CD4-positive, alpha-beta T cell treated with Interferon gamma for 1 hour (primary cell): ENCODE data around the gene TRAK1.

ENCODE experiments used
- DNase-seq: peaks from one replicate; pipeline ENCODE4 v3.0.0-alpha.2; 2020

TRAK1 gene

DNA sequence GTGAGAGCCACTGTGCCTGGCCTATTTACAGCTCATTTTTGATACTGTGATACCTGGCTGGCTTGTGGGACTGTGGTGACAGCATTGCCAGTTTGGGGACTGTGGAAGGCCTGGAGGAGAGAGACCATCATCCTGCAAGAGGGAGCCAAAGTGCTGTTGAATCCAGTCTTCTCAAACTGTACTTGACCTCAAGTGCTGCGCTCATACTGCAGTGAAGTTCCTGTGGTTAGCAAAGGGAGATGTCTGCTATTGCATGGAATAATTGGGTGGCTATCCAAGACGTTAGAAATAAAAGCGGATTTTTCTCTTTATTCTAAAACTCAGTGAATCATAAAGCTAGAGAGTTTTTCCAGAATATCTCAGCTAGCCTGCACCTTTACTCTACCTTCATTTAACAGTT, 91.4 kb downstream of the TRAK1 start:
- no peak for DNase-seq

DNA sequence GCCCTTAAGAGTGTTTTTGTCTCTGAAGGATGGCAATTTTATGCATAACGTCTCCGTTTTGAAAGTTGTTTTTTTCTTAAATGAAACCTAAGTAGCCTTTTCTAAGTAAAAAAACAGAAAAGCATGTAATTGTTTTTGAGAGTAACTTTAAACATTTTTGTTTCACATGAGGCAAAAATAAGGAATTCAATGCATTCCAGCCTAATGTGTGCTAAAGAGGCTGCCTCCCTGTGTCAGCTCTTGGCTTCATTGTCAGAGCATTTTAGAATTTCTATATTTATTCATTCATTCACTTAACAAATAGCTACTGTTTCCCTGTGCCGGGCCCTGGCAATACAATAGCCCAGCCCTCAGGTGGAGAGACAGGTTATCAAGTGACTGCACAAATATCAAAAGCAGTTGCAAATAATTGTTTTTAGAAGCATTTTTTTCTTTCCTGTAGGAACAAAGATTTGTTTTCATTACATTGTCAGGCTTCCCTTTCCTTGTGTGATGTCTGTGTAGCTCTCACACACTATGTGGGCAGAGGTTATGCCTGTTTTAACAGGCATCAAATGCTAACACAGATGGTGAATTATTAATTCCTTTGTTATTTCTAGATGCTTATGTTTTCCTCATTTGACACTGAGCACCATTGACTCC, 93.0 kb downstream of the TRAK1 start:
- no peak for DNase-seq

DNA sequence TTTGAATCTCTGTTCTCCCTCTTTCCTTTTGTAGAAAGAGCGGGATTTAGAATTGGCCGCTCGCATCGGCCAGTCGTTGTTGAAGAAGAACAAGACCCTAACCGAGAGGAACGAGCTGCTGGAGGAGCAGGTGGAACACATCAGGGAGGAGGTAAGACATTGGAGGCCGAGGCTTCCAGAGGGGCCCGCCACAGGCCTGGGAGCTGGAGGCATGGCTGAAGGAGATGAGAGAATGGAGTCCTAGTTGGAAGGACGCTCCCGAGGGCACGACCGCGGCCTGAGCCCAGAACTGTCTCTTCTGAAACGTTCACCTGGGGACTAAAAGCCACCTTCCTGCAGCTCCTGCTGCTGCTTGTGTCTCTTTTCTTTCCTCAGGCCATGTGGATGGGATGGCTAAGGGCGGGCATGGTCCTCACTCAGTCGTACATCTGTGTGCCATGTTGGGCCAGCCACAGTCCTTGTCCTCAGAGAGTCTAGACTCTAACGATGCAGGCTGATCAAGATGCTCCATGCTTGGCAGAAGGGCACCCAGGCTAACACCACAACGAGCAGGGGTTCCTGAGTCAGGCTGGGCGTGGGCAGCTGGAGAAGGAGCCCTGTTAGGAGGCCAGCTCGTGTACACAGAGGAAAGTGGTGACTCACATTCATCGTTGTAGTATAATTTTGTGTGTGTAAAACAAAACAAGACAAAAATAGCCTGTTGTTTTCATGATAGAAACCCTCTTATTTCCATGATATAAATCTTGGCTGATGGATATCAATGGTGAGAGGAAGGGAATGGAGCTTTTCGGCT, 93.7 kb downstream of the TRAK1 start:
- DNase-seq = no peak

DNA sequence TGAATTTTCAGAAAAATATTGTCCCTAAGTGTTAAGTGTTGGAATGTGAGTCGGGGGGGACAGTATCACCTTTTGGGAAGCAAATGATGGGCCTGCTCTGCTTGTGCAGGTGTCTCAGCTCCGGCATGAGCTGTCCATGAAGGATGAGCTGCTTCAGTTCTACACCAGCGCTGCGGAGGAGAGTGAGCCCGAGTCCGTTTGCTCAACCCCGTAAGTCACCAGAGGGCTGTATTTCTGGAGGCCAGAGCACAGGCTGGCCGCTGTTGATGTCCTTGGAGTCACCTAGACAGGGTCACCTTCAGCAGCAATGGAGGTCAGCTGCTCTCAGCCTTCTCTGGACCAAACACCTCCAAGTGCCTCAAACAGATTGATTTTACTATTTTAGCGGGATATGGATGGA, 96.8 kb downstream of the TRAK1 start:
- DNase-seq = no peak

DNA sequence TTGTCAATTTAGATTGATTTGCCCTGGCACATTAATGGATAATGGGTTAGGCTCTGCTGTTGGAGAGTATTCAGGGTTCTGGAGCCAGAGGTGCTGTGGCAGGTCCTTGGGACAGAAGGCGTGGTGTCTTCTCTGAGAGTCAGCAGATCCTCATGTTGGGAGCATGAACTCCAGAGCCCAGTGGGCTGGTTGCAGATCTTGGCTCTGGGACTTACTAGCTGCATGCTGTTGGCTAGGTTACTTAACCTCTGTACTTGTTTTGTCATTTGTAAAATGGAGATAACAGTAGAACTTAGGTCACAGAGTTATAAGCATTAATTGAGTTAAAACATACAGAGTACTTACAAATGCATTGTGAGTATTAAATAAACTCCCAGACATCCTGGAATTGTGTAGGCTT, 97.2 kb downstream of the TRAK1 start:
- DNase-seq = no peak

DNA sequence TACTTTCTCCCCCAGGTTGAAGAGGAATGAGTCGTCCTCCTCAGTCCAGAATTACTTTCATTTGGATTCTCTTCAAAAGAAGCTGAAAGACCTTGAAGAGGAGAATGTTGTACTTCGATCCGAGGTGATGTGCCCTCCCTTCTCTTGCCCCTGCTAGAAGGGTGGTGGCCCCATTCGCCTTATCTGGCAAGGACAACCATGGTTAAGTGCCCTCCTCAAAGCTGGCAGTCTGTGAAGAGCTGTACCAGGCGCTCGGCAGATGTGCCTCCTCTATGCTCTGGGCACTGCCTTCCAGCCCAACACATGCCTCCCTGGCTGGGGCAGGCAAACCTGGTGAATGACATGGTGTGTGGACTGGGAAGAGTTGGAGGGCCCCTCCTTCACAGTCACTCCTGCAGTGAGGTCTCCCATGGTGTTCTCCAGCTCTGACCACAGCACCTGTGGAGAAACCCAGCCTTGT, 97.9 kb downstream of the TRAK1 start:
- no peak for DNase-seq

DNA sequence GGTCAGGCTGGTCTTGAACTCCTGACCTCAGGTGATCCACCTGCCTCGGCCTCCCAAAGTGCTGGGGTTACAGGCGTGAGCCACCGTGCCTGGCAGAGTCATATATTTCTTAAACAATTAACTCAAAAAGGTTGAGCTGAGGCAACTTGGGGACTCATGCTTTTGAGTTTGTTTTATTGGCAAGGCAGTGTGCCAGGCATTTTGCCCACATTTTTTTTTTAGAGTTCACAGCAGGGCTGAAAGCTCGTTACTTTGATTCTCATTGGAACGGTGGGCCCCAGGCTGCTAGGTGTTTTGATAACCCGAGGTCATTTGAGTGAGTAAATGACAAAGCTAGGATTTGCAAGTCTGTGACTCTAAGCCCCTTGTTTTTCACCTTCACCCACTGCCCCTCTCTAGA, 98.6 kb downstream of the TRAK1 start:
- no peak for DNase-seq

DNA sequence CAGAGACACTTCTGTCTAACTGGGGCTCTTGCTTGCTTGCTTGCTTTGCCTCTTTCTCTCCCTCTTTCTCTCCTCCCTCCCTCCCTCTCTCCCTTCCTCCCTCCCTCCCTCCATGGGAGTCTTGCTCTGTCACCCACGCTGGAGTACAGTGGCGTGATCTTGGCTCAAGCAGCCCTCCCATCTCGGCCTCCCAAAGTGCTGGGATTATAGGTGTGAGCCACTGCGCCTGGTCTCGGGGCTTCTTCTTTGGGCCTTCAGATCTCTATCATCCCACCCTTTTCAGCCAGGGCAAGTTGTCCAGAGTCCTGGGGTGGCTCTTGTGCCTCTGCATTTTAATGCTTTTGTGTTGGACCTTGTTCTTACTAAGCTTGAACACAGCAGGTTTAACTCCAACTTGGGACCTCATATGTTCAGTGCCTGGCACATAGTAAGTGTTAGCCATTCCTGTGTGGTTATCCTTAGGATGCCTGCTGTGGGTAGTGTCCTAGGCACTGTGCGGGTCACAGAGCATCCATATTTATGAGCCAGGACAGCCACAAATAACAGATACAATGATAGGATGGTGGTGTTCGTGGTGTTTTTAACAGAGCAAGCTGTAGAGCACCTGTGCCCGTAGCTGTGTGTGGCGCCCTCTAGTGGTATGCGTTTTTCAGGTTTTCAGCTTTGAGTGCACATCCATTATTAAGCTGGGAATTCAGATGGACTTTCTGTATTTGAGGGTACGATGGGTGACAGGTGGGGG, 99.7 kb downstream of the TRAK1 start:
- DNase-seq = peak; percentile 26

DNA sequence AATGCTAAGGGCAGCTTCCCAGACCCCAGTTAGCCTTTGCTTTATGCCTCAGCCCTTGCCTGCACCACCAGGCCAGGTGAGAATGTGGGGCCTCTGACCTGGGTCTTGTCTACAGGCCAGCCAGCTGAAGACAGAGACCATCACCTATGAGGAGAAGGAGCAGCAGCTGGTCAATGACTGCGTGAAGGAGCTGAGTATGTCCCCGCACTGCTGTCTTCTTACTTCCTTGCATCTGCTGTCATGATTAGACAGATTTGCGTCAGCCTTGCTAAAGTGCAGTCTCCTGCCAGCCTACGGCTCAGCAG, 100.2 kb downstream of the TRAK1 start:
- no peak for DNase-seq

DNA sequence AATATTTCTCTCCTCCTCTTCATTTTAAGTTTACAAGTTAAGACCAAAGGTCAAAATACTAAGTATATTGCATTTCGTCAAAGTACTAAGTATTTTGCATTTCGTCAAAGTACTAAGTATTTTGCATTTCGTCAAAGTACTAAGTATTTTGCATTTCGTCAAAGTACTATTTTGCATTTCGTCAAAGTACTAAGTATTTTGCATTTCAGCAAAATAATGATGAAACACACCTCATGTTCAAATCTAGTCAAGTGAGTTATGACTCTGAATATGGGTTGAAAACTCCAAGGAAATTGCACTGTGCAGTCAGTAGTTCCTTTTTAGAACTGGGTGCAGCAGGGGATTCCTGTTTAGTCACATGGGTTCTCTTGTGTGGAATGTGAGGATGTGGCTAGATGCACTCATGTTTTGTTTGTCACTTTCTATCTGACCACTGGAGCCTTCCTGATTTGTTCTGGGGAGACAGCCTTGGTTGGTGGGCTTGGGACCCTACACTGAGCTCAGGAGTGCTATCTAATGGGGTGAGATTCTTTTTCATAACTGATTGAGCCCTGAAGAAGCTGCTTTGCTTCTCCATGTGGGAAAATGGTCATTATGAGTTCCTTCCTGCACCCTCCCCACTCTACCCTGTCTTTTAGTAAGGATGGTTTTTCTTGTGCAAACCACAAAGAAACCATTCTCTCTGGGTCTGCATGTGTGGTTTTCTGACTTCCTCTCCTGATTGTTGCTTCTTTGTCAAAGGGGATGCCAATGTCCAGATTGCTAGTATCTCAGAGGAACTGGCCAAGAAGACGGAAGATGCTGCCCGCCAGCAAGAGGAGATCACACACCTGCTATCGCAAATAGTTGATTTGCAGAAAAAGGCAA, 101.4 kb downstream of the TRAK1 start:
- DNase-seq = no peak

DNA sequence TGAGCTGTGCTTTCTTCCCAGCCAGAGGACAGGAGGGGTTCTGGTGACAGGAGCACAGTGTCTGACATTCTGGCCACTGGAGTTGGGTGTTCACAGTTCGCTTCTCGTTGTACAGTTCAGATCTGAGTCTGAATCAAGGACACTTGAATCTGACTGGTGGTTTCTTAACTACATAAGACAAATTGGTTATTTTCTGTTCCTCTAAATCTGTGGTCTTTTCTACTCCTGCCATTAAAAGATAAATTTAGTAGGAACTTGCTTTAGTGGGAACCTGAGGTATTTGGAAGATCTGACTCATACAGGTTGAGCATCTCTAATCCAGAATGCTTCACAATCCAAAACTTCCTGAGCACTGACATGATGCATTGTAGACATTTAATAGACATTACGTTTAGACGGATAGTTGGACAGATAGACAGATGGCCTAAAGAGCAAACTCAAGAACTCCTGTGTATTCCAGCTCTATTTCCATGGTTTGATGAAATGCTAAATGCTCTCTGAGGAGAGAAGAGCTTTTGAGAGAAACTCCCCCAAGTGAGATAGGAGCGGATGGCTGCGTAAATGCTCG, 103.9 kb downstream of the TRAK1 start:
- no peak for DNase-seq

DNA sequence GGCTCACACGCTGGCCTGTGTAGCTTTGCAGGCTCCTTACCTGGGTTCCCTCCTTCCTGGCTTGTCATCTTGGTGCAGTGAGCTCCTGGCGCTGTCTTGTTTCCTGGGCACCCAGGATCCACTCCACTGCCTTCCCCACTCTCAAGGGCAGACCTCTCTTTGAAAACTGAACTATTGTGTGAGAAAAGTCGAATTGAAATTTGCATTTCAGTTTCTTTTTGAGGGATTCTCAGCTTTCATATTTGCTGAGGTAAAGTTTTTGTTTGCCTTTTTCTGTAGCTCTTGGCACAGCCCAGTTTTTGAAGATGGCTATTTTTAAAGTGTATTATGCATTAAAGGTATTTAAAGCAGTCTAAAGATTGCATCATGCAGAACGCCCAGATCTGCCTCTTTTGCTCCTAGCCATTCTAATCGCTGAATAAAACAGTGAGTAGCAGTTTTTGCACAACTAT, 104.7 kb downstream of the TRAK1 start:
- no peak for DNase-seq

DNA sequence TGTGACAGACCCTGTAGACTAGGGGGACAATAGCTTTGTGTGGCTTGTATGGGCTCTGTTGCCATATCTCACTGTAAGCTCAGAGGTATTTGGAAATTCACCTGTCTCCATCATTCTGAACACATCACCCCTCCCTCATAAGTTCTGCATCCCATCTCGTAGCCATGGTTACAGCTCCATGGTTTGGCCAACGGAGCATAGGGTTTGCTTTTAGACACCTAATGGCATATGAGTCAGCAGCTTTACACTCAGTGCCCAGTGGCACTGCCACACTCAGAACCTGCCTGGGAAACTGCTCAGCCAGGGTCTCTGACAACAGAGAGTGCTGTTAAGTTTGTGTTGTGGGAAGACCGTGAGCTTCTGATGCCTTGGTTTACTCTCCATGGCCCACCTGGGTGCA, 107.6 kb downstream of the TRAK1 start:
- no peak for DNase-seq

DNA sequence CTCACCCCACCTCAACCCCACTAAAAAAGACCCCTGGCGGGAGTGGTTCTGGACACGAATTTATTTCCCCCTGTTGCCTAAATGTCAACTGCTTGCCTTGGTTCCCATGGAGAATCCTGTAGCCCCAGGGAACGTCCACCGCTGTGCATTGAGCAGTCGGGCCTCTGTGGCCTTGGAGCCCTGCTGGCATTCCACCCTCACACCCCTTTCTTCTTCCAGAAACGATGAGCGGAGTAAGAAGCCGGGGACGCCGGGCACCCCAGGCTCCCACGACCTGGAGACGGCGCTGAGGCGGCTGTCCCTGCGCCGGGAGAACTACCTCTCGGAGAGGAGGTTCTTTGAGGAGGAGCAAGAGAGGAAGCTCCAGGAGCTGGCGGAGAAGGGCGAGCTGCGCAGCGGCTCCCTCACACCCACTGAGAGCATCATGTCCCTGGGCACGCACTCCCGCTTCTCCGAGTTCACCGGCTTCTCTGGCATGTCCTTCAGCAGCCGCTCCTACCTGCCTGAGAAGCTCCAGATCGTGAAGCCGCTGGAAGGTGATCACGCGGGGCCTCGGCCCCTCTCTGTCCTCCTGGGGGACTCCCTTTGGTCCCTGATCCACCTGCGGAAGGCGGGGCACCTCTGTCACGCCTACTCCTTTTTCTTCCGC, 111.2 kb downstream of the TRAK1 start:
- DNase-seq = no peak

DNA sequence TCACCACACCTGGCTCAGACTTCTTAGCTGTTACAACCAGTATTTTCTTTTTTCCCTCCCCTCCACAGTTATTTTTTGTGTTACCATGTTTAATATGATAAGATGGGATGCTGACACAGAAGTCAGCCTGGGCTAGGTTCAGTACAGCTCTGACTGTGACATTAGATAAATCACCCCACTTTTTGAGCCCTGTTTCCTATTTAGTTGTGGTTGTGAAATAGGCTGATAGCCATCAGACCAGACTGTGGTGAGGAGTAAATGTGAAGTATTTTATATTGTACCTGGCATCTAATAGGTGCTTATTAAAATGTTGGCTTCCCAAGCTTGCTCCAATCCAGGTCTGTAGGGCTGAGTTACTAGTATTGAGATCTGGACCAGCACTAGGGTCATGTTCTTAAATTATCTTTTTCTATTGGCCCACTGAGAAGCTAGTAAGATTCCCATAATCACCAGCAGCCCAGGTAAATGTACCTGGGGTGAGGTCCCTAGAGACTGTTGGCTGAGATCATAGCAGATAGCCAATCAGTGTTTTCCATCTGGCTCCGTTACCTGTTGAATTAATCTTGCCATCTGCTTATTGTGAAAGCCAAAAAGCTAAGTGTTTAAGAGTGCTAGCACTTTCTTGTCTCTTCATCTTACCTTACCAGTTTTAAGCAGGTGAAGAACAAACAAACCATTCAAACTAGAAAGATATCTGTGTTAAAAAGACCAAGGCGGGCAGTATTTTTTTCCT, 113.9 kb downstream of the TRAK1 start:
- DNase-seq = no peak

DNA sequence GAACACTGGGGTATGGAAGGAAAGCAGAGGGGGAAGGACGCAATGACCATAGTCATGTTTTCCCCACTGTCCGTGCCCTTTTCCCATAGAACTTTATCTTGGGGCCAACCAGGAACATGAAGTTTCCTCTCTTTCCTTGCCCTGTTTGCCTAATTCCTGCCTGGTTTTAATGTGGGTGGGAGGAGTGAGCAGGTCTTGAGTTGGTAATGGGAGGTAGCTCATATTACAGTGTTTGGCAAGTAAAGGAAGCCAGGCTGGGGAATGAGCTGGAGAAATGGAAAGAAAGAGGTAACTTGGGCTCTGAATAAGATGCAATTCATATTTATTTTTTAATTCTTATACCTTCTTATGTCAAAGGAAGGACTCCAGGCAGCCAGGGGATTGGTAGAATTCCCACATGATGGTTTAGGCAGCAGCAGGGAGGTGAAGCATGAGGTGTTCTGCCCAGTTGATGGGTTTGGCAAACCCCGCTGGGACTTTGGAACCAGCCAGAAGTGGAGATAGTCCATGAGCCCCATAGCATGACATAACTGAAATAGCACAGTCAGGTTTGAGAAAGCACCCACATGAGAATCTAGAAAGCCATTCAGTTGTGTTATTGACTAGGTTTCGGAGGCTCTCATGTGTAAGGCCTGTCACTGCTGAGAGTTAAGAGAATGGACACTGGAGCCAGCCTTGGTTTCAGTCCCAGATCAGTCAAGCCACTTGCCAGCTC, 114.8 kb downstream of the TRAK1 start:
- no peak for DNase-seq

DNA sequence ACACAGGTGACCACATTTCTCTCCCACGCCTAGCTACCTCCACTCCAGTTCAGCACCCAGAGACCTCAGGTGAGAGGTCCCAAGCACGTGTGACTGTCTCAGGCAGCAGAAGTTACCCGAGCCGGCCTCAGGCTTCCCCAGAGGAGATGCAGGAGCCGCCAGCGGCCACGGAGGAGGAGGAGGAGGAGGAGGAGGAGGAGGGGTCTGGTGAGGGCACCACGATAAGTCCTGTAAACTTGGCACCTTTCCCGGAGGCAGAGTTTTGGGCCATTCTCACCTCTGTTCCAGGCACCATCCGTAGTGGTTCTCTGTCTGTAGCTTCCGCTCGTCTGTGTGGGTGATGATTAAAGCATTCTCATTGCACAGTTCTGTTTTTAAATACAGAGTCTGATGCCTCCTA, 118.8 kb downstream of the TRAK1 start:
- no peak for DNase-seq

DNA sequence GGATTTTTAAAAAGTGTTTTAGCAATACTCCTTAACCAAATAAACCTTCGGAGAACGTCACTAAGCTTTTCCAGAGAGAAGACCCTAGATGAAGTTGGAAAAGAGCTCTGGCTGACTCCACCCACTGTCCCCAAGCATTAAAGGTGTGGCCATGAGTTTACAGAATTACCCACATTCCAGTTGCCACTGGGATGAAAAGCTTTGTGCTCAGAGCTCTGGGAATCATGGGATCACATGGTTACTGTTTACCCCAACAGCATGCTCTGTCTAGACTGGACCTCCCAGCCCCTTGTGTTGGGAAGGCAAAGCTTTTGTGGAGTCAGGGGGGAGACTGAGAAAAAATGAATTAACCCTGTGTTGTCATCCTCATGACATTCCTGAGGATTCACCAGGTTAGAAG, 119.6 kb downstream of the TRAK1 start:
- no peak for DNase-seq

DNA sequence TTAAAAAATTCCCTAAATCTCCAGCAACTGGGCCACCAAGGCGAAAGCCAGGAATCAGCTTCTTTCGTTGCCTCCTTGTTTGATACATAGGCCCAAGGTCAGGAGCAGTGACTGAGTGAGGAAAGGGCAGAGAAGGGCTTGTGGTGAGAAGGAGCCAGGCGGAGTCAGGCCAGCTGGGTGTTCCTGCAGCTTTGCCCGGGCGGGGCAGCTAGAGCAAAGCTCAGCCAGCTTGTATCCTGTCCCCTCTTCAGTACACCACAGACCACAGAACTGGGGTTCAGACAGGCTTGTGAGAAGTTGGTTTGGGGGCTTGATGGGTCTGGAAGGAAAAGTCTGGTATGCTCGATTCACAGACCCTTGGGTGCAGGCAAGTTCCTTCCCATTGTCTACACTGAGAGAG, 122.3 kb downstream of the TRAK1 start:
- peak; percentile 17 for DNase-seq

DNA sequence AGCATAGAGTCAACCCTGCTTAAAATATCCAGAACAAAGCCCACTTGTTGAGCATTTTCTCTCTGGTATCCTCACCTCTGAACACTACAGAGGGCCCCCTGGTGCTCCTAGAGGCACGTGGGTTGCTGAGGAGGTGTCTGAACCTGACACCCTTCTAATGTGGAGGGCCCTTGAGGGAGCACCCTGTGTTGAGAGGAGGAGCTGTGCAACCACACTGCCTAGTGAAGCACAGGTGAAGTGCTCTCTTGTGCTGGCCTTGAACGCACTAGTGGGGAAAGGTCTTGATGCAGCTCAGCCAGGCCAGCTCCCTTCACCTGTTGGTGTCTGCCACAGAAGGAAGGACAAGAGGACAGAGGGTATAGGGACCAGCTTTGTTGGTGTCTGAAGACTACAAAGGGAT, 122.9 kb downstream of the TRAK1 start:
- no peak for DNase-seq
